GM18502 (cell line): ENCODE results near the gene TXLNA.
A peak's percentile ranks its signal among the peaks of the same experiment; 100 is the strongest.
"Not testable (repeated sequence)": the region's sequence is repeated elsewhere in the genome, so short reads cannot be mapped to it uniquely, and the experiment has no call there.

Source experiments
- ATAC-seq: cut with Tn5 transposase; IDR thresholded peaks from one replicate; pipeline ENCODE4 v1.9.1; 2021; ENCODE audit warnings: mild to moderate bottlenecking; ENCODE audit not compliant: unreplicated experiment, poor library complexity

The TXLNA gene

DNA sequence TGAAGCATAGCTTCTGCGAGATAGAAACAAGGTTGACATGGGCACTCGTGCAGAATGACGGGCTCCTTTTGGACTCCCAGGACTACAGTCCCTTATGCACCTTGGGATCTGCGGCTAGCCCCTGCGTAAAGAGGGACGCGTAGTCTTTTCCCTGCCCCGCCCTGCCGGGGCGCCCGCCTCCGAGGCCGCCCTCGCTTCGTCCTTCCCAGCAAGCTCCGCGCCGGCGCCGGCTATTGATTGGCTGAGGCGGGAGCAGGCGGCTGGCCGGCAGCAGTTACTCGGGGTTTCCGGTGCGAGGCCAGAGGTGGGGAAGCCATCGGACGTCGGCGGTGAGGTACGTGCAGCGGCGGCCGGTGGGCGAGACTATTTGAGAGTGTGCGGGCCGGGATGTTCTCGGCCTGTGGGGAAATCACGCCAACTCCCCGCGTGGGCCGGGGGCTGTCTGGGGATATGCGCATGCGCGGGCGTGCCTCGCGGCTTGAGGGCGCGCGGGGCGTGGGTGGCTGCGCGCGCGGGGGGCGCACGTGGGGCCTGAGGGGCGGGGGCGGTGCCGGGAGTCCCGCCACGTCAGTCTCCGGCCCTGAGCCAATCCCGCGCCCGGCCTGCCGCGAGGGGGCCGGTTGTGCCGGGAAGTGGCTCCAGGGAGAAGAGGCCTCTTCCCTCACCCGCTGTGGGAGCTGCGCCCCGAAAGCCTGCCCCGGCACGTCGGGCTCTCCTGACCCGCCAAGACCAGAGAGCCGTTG, at the start of gene TXLNA:
Gene TXLNA, plus strand, starts transcription at position 233 of the 743 bp plus-strand sequence. CDS start 671 bp downstream, outside the sequence.
- ATAC-seq: peak; percentile 88

DNA sequence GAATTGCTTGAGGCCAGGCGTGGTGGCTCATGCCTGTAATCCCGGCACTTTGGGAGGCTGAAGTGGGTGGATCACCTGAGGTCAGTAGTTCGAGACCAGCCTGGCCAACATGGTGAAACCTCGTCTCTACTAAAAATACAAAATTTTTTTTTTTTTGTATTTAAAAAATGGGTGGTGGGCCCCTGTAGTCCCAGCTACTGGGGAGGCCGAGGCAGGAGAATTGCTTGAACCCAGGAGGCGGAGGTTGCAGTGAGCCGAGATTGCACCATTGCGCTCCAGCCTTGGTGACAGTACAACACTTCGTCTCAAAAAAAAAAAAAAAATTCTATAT, 45.6 kb upstream of the TXLNA start:
- ATAC-seq: not testable (repeated sequence)

DNA sequence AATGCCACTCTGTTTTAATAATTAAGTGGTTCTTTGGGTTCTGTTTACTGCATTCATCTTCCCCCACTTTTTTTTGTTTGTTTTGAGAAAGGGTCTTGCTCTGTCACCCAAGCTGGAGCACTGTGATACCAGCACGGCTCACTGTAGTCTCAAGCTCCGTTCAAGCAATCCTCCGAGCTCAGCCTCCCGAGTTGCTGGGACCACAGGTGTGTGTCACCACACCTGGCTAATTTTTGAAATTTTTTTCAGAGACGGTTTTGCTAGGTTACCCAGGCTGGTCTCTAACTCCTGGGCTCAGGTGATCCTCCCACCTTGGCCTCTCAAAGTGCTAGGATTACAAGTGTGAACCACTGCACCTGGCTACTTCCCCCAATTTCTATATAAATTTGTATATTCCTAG, 42.4 kb upstream of the TXLNA start:
- no peak for ATAC-seq

DNA sequence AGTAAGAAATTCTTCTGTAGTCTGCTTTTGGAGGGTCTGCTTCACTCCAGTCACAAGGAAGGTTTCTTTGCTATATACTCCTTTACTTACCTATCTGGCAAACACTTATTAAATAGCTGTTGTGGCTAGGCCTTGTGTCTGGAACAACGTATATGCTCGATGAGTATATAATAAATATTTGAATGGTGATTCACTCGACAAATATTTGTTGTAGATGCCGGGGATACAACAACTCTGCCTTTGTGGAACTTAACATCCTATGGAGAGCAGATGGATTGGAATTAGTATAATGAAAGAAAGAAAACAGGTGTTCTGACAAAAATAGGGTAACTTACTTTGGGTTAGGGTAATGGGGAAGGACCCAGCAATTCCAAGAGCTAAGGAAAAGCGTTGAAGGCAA, 40.5 kb upstream of the TXLNA start:
- no peak for ATAC-seq

DNA sequence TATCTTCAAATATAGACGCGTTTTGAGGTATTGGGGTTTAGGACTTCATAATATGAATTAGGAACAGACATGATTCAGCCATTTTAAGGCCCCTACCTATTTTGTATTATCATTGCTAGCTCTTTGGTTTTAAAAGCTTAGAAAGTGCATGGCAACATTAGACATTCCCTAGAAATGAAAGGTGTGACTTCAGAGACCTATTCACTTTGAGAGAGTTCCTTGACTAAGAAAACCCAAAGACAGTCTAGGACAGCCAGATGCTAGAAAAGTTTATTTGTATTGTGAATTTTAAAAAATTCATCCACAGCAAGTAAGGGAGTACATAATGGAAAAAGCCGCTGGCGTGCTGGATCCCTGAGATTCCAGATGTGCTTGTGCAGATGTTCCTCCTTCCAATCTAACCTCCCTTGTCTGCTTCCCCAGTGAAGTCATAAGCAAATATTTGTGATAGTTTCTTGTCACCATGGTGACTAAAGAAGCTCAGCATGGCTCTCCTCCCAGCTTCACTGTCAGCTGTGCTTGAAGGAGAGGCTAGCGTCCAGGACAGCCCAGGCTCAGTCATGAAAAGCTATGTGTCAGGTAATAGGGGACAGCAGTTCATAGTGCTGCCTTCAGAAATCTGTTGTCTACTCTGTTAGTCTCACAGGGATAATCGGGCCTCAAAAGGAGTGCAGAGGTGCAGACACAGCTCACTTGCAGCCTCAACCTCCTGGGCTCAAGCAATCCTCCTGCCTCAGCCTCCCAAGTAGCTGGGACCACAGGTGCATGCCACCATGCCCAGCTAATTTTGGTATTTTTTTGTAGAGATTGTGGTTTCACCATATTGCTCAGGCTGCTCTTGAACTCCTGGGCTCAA, 36.8 kb upstream of the TXLNA start:
- ATAC-seq: no peak

DNA sequence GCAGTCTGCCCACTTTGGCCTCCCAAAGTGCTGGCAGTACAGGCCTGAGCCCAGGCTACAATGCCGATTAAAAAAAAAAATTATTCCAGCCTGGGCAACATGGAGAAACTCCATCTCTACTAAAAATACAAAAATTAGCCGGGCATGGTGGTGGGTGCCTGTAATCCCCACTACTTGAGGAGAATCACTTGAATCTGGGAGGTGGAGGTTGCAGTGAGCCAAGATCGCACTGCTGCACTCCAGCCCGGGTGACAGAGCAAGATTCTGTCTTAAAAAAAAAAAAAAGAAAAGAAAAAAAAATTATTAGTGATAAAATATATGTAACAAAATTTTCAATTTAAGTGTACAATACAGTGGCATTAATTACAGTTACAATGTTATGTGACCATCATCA, 36.2 kb upstream of the TXLNA start:
- ATAC-seq: not testable (repeated sequence)

DNA sequence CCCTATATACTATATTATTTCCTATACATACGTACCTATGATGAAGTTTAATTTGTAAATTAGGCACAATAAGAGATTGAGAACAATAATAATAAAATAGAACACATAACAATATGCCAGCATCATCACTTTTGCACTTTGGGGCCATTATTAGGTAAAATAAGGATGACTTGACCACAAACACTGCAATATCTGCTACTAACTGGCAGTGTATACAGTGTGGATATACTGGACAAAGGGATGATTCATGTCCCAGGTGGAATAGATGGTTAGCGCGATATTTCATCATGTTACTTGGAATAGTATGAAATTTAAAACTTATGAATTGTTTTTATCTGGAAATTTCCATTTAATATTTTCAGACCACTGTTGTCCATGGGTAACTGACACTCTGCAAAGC, 35.4 kb upstream of the TXLNA start:
- ATAC-seq: no peak

DNA sequence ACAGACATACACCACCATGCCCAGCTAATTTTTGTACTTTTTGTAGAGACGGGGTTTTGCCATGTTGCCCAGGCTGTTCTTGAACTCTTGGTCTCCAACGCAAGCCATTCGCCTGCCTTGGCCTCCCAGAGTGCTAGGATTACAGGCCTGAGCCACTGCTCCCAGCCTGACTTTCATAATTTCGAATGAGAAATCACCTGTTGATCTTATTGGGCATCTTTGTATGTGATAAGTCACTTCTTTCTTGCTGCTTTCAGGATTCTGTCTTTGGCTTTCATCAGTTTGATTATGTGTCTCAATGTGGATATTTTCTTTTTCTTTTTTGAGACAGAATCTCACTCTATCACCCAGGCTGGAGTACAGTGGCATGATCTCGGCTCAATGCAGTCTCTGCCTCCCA, 31.7 kb upstream of the TXLNA start:
- not testable (repeated sequence) for ATAC-seq

DNA sequence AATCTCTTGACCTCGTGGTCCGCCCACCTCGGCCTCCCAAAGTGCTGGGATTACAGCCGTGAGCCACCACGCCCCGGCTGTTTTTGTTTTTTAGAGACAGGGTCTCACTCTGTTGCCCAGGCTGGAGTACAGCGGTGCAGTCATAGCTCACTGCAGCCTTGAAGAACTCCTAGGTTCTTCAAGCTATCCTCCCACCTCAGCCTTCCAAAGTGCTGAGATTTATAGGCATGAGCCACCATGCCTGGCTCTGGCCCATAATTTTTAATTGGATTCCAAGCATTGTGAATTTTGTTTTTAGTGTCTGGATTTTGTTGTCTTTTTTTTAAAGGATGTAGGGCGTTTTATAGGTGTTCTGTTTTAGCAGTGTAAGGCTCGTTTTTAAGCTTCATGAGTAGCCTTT, 28.6 kb upstream of the TXLNA start:
- ATAC-seq: no peak

DNA sequence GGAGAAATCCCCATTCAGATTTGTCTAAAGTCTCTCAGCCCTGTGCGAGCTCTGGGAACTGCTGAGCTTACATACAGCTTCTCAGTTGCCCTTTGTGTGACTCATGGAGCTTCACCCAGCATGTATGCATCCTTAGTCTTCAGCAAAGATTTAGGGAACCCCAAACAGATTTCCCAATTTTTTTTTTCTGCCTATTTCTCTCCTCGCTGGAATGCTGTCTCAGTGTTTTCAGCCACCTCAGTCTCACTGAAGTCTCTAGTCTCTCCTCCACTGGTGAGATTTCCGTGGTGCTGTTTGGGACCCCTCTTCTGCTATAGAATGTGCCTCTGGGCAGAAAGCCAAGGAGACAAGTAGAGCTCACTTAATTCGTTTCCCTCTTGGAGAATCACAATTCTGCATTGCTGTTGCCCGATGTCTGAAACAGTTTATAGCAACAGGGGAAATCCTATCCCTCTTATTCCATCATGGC, 28.1 kb upstream of the TXLNA start:
- ATAC-seq: no peak

DNA sequence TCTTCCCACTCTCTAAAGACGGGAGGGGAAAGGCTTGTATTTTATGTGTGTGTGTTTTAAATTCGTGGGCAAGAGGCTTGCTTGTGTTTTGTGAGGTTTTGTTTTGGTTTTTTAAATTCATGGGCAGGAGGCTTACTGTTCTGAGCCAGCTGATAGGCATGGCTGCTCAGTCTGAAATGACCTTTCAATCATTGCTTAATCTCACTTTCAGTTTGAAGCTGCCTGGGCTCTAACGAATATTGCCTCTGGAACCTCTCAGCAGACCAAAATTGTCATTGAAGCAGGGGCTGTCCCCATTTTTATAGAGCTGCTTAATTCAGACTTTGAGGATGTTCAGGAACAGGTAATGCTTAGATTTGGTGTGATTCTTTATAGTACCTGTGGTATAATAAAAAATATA, 20.3 kb upstream of the TXLNA start:
- no peak for ATAC-seq

DNA sequence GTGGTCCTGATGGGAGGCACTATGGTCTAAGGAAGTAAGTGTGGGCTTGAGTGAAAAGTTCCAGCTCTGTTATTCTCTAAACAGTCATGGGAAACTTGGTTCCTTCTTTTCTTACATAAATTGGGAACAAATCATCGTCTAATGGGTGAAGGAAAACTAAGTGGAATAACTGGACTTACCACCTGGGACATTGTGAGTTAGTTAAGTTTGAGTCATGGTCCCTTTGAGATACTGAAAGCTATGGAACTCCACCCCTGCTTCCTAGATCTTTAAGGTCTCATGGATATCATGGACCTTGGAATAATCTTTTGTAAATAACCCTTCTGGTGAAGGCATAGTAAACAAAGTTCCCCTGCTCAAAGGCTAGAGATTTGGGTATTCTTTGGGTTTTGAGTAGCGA, 16.1 kb upstream of the TXLNA start:
- no peak for ATAC-seq

DNA sequence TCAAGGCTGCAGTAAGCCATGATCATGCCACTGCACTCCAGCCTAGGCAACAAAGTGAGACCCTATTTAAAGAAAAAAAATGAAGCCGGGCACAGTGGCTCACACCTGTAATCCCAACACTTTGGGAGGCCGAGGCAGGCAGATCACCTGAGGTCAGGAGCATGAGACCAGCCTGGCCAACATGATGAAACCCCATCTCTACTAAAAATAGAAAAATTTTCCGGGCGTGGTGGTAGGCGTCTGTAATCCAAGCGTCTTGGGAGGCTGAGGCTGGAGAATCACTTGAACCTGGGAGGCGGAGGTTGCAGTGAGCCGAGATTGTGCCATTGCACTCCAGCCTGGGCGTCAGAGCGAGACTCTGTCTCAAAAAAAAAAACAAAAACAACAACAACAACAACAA, 13.8 kb upstream of the TXLNA start:
- not testable (repeated sequence) for ATAC-seq

DNA sequence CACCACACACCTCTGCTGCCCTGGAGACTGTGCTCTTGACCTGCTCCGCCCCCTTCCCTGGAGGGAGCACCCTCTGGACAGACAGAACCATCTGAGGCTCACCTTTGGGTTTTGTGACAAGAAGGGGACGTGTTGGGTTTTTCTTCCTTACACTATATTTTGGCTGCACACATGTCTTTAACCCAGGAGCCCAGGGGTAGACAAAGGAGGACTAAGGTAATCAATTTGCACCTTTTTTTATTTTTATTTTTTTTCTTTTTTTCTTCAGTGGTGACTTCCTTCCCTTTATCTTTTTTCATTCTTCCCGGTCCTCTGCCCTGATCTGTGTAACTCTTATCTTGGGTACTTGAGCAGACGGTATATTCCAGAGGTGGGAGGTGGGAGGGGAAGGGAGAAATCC, 8.5 kb upstream of the TXLNA start:
- ATAC-seq: no peak

DNA sequence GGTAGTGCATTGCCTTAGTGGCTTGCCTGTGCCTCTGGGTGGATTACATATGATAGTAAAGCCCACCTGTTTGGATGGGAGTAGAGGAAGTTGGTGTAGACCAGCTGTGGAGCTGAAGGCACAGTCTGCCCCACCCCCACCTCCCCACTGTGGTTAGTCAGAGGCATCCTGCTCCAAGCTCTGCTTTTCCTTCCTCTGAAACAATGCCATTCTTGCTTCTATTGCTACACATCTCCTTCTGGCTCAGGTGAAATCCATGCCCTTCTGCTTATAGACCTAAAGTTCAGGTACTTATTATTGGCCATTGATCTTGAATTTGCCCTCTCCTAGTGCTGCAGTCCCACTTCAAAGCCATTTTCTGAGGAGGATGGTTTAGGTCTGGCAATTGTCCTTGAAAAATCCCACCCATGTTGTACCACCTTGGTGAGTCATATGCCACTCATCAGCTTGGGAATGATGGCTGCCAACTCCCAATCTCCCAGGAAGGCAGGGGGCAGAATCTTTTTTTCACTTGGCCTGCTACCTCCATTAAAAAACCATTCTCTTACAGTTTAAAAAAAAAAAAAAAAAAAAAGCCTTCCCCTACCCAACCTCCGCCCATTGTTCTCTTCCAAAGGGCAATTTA, 6.7 kb upstream of the TXLNA start:
- ATAC-seq: no peak

DNA sequence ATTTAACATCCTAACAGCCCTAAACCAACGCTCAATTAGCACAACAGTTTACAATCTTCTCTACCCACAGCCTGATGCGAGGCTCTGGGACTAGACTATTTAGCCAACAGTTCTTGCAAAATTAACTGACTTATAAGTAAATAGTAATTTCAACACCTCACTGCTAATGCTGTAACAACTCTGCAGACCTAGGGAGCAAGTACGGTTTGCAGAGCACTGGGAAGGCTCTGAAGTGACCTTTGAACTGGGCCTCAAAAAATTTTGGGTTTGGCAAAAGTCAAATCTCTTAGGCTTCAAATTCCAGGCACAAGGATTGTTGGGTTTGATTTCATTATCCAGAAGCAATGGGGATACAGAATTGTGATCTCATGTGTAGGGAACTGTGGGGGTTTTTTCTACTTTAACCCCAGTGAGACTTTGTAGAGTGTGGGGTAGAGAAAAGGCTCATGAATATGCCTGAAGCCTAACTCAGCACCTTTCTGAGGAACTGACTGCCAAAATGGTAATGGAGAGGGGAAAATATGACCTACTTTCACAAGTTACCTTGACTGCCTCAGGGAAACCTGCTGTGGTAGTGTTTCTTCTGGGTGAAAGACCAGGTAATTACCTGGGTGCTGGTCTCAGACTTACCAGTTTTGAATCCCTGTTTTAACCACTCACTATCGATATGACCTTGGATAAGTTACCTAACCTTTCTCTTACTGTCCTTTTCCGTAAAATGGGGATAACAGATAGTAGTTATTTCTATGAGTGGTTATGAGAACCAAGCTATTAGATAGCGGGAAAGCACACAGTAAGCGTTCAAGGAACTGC, 889 bp upstream of the TXLNA start:
- no peak for ATAC-seq

DNA sequence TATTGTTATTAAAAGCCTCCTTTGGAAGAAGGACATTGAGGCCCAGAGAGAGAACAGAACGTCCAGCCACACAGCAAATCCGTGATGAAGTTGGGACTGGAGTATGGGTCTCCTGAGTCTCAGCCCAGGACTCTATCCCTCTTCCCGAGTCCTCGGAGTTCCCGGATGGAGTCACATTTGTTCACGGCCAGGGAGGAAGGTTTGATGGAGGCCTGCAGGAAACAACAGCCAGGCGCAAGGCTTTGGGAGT, 357 bp upstream of the TXLNA start:
- no peak for ATAC-seq

DNA sequence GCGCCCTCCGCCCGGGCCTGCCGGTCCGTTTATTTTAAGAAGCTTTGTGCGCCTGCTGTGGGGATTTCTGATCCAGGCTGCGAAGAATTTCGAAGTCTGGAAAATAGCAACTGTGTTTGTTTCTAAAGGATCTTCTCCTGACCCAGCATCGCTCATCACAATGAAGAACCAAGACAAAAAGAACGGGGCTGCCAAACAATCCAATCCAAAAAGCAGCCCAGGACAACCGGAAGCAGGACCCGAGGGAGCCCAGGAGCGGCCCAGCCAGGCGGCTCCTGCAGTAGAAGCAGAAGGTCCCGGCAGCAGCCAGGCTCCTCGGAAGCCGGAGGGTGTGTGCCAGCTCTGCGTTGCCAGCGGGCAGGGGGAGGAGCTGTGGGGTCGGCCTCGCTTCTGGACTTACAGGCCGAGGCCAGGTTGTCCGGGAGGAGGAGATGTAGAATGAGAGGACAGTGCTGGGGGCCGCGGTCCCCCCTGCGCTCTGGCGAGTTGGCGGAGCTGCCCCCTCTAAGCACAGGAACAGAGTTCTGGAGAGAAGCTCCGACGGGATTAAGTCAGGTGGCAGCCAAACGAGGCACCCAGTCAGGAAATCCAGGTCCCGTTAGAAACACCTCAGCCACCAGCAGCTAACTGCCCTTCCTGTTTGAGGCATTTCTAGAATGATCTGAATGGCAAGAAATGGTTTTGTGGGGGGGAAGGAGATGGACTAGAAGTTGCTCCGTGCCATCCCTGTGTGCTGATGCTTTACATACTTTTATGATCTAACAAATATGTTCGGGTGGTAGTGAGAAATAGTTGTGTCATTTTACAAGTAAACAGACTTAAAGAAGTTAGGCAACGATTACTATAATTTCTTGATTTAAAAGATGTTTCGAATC, 948 bp downstream of the TXLNA start:
- ATAC-seq: no peak

DNA sequence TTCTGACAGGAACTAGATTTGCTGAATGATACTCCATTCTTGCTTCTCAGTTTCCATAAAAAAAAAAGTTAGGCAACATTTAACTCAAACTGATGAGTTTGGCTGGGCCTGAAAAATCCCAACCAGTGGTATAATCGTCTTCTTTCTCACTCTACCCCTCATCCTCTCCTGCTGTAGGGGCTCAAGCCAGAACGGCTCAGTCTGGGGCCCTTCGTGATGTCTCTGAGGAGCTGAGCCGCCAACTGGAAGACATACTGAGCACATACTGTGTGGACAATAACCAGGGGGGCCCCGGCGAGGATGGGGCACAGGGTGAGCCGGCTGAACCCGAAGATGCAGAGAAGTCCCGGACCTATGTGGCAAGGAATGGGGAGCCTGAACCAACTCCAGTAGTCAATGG, 1.6 kb downstream of the TXLNA start:
- no peak for ATAC-seq

DNA sequence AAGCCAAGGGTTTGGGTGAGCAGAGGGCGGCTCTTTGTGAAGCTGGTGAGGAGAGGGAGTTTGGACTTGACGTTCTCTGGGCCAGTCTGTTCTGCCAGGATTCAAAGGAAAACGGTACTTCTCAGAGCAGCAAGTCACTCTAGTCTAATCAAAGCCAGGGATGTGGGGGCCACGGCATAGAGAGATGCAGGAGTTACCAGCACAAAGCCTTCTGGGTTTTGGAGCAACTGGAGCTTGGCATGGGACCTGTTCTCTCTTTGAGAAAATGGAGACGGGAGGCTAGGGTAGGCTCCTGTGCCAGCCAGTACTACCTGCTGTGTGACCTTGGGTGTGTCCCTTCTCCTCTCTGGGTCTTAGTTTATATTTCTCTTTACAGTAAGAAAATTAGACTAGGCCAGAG, 2.1 kb downstream of the TXLNA start:
- no peak for ATAC-seq
